Activated T-cell treated with anti-CD3 and anti-CD28 coated beads, Interleukin-2, amount 50 U/mL, for 24 hours (primary cell): ENCODE measurements around the gene IRF4.
A peak's percentile ranks its signal among the peaks of the same experiment; 100 is the strongest.

Experiments used
- DNase-seq: peaks from one replicate; pipeline ENCODE4 v3.0.0-alpha.2; 2020
- H3K27ac Mint-ChIP-seq: 2 replicates; pipeline ENCODE4 v1.8.0; 2020; ENCODE audit warnings: mild to moderate bottlenecking, mixed read lengths
- H3K27me3 Mint-ChIP-seq: 2 replicates; pipeline ENCODE4 v1.8.0; 2020; ENCODE audit warnings: mixed read lengths
- H3K36me3 Mint-ChIP-seq: 2 replicates; pipeline ENCODE4 v1.8.0; 2020; ENCODE audit warnings: low read depth, mixed read lengths
- H3K4me1 Mint-ChIP-seq: 2 replicates; pipeline ENCODE4 v1.8.0; 2020; ENCODE audit warnings: low read depth, mixed read lengths
- H3K4me3 Mint-ChIP-seq: 2 replicates; pipeline ENCODE4 v1.8.0; 2020; ENCODE audit warnings: mild to moderate bottlenecking, moderate library complexity, mixed read lengths
- H3K9me3 Mint-ChIP-seq: 2 replicates; pipeline ENCODE4 v1.8.0; 2020; ENCODE audit warnings: mixed read lengths

IRF4 gene

GRCh38 chr6:350371-350770, 41.2 kb upstream of the IRF4 start:
- Mint-ChIP-seq H3K36me3 (peaks cover 52% of the 10 kb centered on the region), H3K4me1 (no peaks in the 10 kb centered on the region), H3K27me3 (no peaks in the 10 kb centered on the region), H3K27ac (no peak overlapping the region), H3K4me3 (no peak overlapping the region), H3K9me3 (no peaks in the 10 kb centered on the region)
- no peak for DNase-seq

- Mint-ChIP-seq H3K4me3 (no peak overlapping the region), H3K36me3 (peaks cover 46% of the 10 kb centered on the region), H3K27me3 (no peaks in the 10 kb centered on the region), H3K27ac (no peak overlapping the region), H3K4me1 (peaks cover 2% of the 10 kb centered on the region), H3K9me3 (no peaks in the 10 kb centered on the region)
- no peak for DNase-seq
Observed at GRCh38 chr6:351011-351866, 40.3 kb upstream of the IRF4 start.

- Mint-ChIP-seq H3K36me3 (peaks cover 42% of the 10 kb centered on the region), H3K9me3 (no peaks in the 10 kb centered on the region), H3K4me1 (peaks cover 7% of the 10 kb centered on the region), H3K27ac (no peak overlapping the region), H3K27me3 (no peaks in the 10 kb centered on the region), H3K4me3 (no peak overlapping the region)
- no peak for DNase-seq
Observed at GRCh38 chr6:351867-352289, 39.7 kb upstream of the IRF4 start.

GRCh38 chr6:352474-352873, 39.1 kb upstream of the IRF4 start:
- Mint-ChIP-seq H3K4me3 (no peak overlapping the region), H3K27me3 (no peaks in the 10 kb centered on the region), H3K4me1 (peaks cover 13% of the 10 kb centered on the region), H3K9me3 (no peaks in the 10 kb centered on the region), H3K27ac (no peak overlapping the region), H3K36me3 (peaks cover 36% of the 10 kb centered on the region)
- no peak for DNase-seq

GRCh38 chr6:352896-353470, 38.6 kb upstream of the IRF4 start:
- Mint-ChIP-seq H3K4me3 (no peak overlapping the region), H3K9me3 (no peaks in the 10 kb centered on the region), H3K27ac (no peak overlapping the region), H3K36me3 (peaks cover 31% of the 10 kb centered on the region), H3K27me3 (no peaks in the 10 kb centered on the region), H3K4me1 (peaks cover 17% of the 10 kb centered on the region)
- DNase-seq = no peak

GRCh38 chr6:353642-354614, 37.6 kb upstream of the IRF4 start:
- peaks cover 21% of the 10 kb centered on the region for H3K36me3 Mint-ChIP-seq
- H3K4me3 Mint-ChIP-seq = no peak overlapping the region
- no peak overlapping the region for H3K27ac Mint-ChIP-seq
- H3K4me1 Mint-ChIP-seq = peaks cover 22% of the 10 kb centered on the region
- DNase-seq = no peak
- H3K27me3 Mint-ChIP-seq = no peaks in the 10 kb centered on the region
- H3K9me3 Mint-ChIP-seq = no peaks in the 10 kb centered on the region

GRCh38 chr6:354631-355280, 36.8 kb upstream of the IRF4 start:
- DNase-seq = no peak
- H3K9me3 Mint-ChIP-seq = no peaks in the 10 kb centered on the region
- peaks cover 22% of the 10 kb centered on the region for H3K4me1 Mint-ChIP-seq
- H3K36me3 Mint-ChIP-seq = peaks cover 13% of the 10 kb centered on the region
- no peaks in the 10 kb centered on the region for H3K27me3 Mint-ChIP-seq
- no peak overlapping the region for H3K27ac Mint-ChIP-seq
- no peak overlapping the region for H3K4me3 Mint-ChIP-seq

GRCh38 chr6:355373-356208, 36.0 kb upstream of the IRF4 start:
- H3K4me1 Mint-ChIP-seq = peaks cover 22% of the 10 kb centered on the region
- no peaks in the 10 kb centered on the region for H3K9me3 Mint-ChIP-seq
- H3K27me3 Mint-ChIP-seq = no peaks in the 10 kb centered on the region
- no peak overlapping the region for H3K27ac Mint-ChIP-seq
- peaks cover 7% of the 10 kb centered on the region for H3K36me3 Mint-ChIP-seq
- H3K4me3 Mint-ChIP-seq = no peak overlapping the region
- DNase-seq = no peak

GRCh38 chr6:356828-357251, 34.7 kb upstream of the IRF4 start:
- Mint-ChIP-seq H3K4me1 (peaks cover 22% of the 10 kb centered on the region), H3K27ac (peak overlapping the region; percentile 53), H3K4me3 (no peak overlapping the region), H3K36me3 (no peaks in the 10 kb centered on the region), H3K27me3 (no peaks in the 10 kb centered on the region), H3K9me3 (no peaks in the 10 kb centered on the region)
- no peak for DNase-seq

- no peak for DNase-seq
- Mint-ChIP-seq H3K4me1 (peaks cover 22% of the 10 kb centered on the region), H3K27ac (peak overlapping the region; percentile 53), H3K36me3 (no peaks in the 10 kb centered on the region), H3K27me3 (no peaks in the 10 kb centered on the region), H3K4me3 (no peak overlapping the region), H3K9me3 (no peaks in the 10 kb centered on the region)
Observed at GRCh38 chr6:357261-357790, 34.2 kb upstream of the IRF4 start.

- peaks cover 4% of the 10 kb centered on the region for H3K9me3 Mint-ChIP-seq
- H3K4me3 Mint-ChIP-seq = no peak overlapping the region
- no peak for DNase-seq
- no peaks in the 10 kb centered on the region for H3K27me3 Mint-ChIP-seq
- peaks cover 22% of the 10 kb centered on the region for H3K4me1 Mint-ChIP-seq
- H3K27ac Mint-ChIP-seq = no peak overlapping the region
- no peaks in the 10 kb centered on the region for H3K36me3 Mint-ChIP-seq
Observed at GRCh38 chr6:357791-358341, 33.7 kb upstream of the IRF4 start.

GRCh38 chr6:358432-358831, 33.1 kb upstream of the IRF4 start:
- Mint-ChIP-seq H3K36me3 (no peaks in the 10 kb centered on the region), H3K4me3 (no peak overlapping the region), H3K9me3 (peaks cover 7% of the 10 kb centered on the region), H3K27ac (no peak overlapping the region), H3K27me3 (no peaks in the 10 kb centered on the region), H3K4me1 (peaks cover 22% of the 10 kb centered on the region)
- no peak for DNase-seq

GRCh38 chr6:358847-359246, 32.7 kb upstream of the IRF4 start:
- Mint-ChIP-seq H3K4me1 (peaks cover 22% of the 10 kb centered on the region), H3K36me3 (no peaks in the 10 kb centered on the region), H3K9me3 (peaks cover 10% of the 10 kb centered on the region), H3K27ac (no peak overlapping the region), H3K27me3 (no peaks in the 10 kb centered on the region), H3K4me3 (no peak overlapping the region)
- DNase-seq = no peak
